Measurements from ENCODE around the gene NRAP. TPM values are rescaled to one million over a fixed set of nuclear protein-coding genes. Genes with fewer than 3 reads are reported as not detected.

The NRAP gene
- total and polyA plus RNA-seq, 2 donors (not counting 3 experiments of a cell fraction or from before 2014, with no cell fraction given): not detected

- intact Hi-C loops (cut with micrococcal nuclease): loop anchor here (10.0 kb wide), 1 partner anchor 882 kb away; no protein-coding TSS in a partner anchor
- ChIA-PET CTCF (interaction anchor here (1.7 kb wide), 1 partner anchor 46 kb away, joined by 5 read pairs; no protein-coding TSS in a partner anchor), POLR2A (no interaction called here)
- Histone ChIP-seq H3K4me2 (ENCODE audit: insufficient read depth, low read length) (no peak overlapping the region), H3K36me3 (ENCODE audit: control insufficient read depth in 2 of 2, extremely low read depth in 1 of 2, insufficient read depth in 2 of 2, low read length in 2 of 2) (no peaks in the 10 kb centered on the region), H3K9me3 (replicated peaks; ENCODE audit: control insufficient read depth, insufficient read depth, low read length) (no peaks in the 10 kb centered on the region), H3K27ac (ENCODE audit: insufficient read depth, low read depth, low read length) (no peak overlapping the region), H2AFZ (ENCODE audit: low read depth, low read length) (no peak overlapping the region), H3K27me3 (ENCODE audit: control insufficient read depth in 2 of 2, insufficient read depth in 2 of 2, low read length in 2 of 2) (peaks cover 0 to 2% of the 10 kb centered on the region in 2 experiments), H3K79me2 (ENCODE audit: control insufficient read depth, insufficient read depth, low read length) (no peaks in the 10 kb centered on the region), H4K20me1 (replicated peaks; ENCODE audit: control insufficient read depth, extremely low read depth, insufficient read depth, low read length) (no peaks in the 10 kb centered on the region), H3K9me1 (replicated peaks; ENCODE audit: control insufficient read depth, extremely low read depth, insufficient read depth, low read length) (no peaks in the 10 kb centered on the region), H3K4me3 (replicated peaks in 1 of 3; ENCODE audit: insufficient read depth in 1 of 3, low read depth in 1 of 3, low read length in 3 of 3) (no peak overlapping the region), H3K4me1 (ENCODE audit: control insufficient read depth, extremely low read depth, insufficient read depth, low read length) (peaks cover 8% of the 10 kb centered on the region), H3K9ac (replicated peaks; ENCODE audit: extremely low read depth, insufficient read depth, low read length) (no peak overlapping the region)
- dilution Hi-C loops (cut with MboI; ENCODE audit: extremely low pct_ligation_motif_present, low sequenced_read_pairs): no loop called here
- no peak for TF ChIP-seq FOS (IDR thresholded peaks at IDR 0.05; ENCODE audit: borderline replicate concordance, insufficient read depth, low read length)
- no peak for TF ChIP-seq GATA2 (IDR thresholded peaks at IDR 0.05; ENCODE audit: insufficient read depth, insufficient read length, low read depth, low read length)
- TF ChIP-seq EZH2 (IDR thresholded peaks at IDR 0.05; ENCODE audit: borderline replicate concordance, low read depth, low read length, severe bottlenecking): no peak
- TF ChIP-seq POLR2A (IDR thresholded peaks at IDR 0.05; ENCODE audit: low read depth, low read length): no peak
- no peak for TF ChIP-seq MAX (IDR thresholded peaks at IDR 0.05; ENCODE audit: insufficient read depth, insufficient read length)
- no peak for TF ChIP-seq MYC (IDR thresholded peaks at IDR 0.05; ENCODE audit: low read depth, low read length)
- TF ChIP-seq CTCF (IDR thresholded peaks at IDR 0.05; ENCODE audit: extremely low read depth in 1 of 2, insufficient read depth in 1 of 2, low read depth in 1 of 2, low read length in 2 of 2): no peak
- no peak for TF ChIP-seq POLR2AphosphoS5 (IDR thresholded peaks at IDR 0.05; ENCODE audit: insufficient read depth, low read depth, low read length)
- no peak for TF ChIP-seq JUN (IDR thresholded peaks at IDR 0.05; ENCODE audit: borderline replicate concordance, insufficient read depth, insufficient read length, low read depth)
- no peak for DNase-seq (ENCODE audit: low read depth, low spot score)
- BruUV-seq (replicated peaks): no TSS peak
- FAIRE-seq: no peak
Measured at GRCh38 chr10:113566888-113567287, 97.0 kb downstream of the NRAP start.

Data from endothelial cell of umbilical vein (primary cell).